GM18519 (cell line): ENCODE results near the gene OR6K2.
"Not testable (repeated sequence)": the region's sequence is repeated elsewhere in the genome, so short reads cannot be mapped to it uniquely, and the experiment has no call there.

Source experiments
- ATAC-seq: cut with Tn5 transposase; IDR thresholded peaks from one replicate; pipeline ENCODE4 v1.9.1; 2021; ENCODE audit warnings: mild to moderate bottlenecking, moderate library complexity; ENCODE audit not compliant: unreplicated experiment, low FRiP score

Gene OR6K2

GRCh38 chr1:158700552-158700951 is at the start of gene OR6K2:
OR6K2 (minus strand) TSS chr1:158700652; CDS start chr1:158700652, 0 bp downstream.
- no peak for ATAC-seq

DNA sequence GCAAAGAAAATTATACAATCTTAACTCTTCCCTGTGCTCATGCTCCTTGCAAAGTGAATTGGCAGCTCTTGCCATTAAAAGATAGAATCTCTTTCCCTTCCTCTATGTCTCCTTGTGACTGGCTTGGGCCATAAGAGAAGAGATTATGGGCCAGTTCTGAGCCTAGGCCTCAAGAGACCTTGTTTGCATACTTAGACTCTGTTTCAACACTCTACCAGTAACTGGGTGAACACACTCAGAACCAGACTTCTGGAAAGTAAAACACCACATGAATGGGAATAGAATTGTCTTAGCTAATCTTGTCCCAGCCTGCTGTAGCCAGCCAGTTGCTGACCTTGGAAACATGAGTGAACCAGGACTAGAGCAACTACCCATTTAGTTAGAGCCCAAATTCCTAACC is 35.4 kb upstream of the OR6K2 start:
- ATAC-seq, result no peak

- no peak for ATAC-seq
Observed at GRCh38 chr1:158732524-158732923, 32.1 kb upstream of the OR6K2 start.

GRCh38 chr1:158731707-158732106 is 31.3 kb upstream of the OR6K2 start:
- ATAC-seq, result no peak

DNA sequence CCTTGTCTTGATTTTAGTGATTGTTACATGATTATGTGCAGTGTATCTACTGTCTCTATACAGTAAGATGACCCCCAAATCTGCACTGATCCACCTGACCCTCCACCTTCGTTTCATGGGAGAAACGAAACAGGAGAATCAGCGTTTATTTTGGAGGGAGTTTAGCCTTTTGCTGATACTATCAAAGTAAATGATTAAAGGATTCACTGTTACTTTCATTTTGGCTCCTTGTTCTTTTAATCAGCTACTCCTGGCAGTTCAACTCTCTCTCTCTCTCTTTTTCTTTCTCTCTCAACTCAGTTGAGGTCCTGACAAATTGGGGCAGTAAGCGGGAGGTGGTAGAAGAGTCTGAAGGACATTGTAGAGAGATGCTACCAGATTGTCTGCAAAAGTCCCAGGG is 30.0 kb upstream of the OR6K2 start:
- no peak for ATAC-seq

GRCh38 chr1:158728510-158729225 is 28.2 kb upstream of the OR6K2 start:
- no peak for ATAC-seq

GRCh38 chr1:158724442-158724841 is 24.0 kb upstream of the OR6K2 start:
- no peak for ATAC-seq

GRCh38 chr1:158720620-158721019 is 20.2 kb upstream of the OR6K2 start, which contains the start of gene OR6K3:
OR6K3 (minus strand) TSS chr1:158720720; CDS start chr1:158718115, 2,605 bp downstream.
- ATAC-seq, result no peak

DNA sequence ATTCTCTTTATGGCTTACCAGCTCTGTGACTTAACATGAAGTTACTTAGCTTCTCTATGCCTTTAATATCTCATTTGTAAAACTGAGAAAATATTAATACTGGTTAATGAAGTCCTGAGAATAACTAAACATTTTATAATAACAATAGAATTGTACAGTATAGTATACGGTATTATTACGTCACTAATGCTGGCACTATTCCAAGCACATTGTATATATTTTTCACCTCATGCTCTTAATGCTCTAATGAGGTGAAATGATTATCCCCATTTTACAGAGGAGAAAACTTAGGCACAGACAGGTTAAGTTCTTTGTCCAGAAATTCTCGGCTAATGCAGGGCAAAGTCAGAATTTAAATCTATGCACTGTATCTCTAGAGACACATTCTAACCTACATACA is 19.2 kb upstream of the OR6K2 start:
- no peak for ATAC-seq

DNA sequence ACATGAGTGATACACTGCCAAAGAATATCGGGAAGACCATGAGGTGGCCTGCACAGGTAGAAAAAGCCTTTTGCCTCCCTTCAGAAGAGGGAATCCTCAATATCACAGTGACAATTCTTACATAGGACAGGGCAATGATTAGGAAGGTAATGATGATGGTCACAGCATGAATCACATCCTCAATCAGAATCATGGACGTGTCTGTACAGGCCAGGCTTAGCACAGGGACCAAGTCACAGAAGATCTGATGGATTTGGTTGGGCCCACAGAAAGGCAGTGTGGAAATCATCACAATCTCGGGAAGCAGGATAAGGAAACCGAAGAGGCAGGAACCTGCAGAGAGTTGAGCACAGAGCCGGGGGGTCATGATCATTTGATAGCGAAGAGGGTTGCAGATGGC is 16.9 kb upstream of the OR6K2 start:
- no peak for ATAC-seq

DNA sequence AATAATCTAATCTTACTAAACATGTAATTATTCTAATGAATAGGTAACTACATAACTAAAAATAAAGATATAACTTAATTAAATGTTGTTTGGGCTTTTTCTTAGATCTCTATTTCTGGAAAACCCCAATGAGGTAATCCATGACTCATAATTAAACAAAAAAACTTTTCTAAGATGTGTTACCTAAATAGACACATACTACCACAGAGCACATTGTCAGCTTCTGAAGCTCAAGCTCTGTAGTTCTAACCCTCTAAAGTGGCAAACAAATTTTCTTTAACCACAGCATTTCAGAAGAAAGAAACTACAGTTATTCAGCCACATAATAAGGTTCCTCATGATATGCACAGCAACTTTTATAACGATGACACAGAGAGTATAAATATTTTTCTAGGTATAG is 15.9 kb upstream of the OR6K2 start:
- peak; percentile 91 for ATAC-seq

DNA sequence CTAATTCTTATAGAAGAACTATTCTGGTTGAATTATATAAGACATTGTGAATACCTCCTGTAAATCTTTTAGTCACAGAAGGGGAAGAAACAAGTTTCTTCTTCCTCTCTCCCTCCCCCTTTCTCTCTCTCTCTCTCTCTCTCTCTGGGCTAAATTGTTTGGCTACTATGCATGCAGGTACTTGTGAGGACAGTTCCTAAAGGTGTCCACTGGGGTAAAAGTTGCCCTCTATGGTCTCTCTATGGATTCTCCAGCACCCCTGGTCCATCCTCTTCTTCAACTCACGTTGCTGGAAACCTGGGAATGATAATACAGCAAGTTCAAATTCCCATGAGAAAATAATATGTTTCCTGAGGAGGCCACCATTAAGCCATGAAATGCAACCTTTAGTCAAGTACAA is 14.3 kb upstream of the OR6K2 start:
- ATAC-seq, result no peak

DNA sequence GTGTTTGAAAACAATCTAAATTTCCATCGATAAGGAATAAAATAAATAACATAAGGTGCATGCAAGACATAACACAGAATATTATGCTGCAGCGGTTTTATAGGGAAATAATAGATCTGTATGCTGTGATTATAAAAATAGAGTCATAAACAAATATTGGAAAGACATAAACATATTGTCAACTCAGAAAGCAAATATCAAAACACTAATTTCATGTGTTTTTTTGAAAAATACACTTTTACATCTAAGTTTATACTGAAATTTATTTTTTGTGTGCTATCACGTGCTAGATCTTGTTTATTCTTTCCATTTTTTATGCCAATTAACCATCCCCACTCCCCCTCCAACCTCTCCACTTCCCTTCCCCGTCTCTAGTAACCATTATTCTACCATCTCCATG is 10.6 kb upstream of the OR6K2 start:
- ATAC-seq, result no peak

DNA sequence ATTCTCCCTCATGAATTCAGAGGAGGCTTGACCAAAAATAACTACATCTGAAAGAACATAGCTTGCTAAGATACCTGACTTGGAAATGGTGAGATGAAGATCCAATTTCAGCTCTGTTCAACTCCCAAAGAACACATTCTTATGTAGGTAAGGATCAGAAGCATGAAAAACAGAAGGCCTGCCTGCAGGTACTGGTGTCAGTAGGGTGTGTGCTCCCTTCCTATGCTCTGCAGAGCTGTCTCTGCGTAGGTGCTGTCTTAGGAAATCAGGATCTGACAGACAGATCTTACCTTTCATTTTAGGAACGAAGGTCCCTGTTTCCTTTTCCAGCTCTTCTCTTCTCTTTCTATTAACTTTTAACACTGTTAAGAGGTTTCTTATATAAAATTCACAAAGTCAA is 5.6 kb upstream of the OR6K2 start:
- no peak for ATAC-seq

- no peak for ATAC-seq
Observed at GRCh38 chr1:158694596-158694995, 5.9 kb downstream of the OR6K2 start.

DNA sequence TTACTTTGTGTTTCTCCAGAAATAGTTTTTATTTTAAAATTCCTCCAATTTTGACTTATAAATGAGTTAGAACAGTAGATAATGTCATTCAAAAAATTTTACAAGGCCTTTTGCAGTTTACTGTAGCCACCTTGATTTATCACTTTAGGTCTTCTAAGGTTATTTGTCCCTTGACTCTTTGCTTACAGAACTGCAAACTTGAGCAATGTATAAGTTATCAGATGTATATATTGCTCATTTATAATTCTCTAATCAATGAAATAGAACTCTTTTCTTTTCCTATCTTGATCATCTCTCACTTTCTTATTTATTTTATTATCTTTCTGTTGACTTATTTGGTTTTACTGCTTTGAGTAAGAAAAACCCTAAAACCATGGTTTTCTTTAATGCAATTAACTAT is 8.1 kb downstream of the OR6K2 start:
- no peak for ATAC-seq

- ATAC-seq, result no peak
Observed at GRCh38 chr1:158691907-158692306, 8.5 kb downstream of the OR6K2 start.

DNA sequence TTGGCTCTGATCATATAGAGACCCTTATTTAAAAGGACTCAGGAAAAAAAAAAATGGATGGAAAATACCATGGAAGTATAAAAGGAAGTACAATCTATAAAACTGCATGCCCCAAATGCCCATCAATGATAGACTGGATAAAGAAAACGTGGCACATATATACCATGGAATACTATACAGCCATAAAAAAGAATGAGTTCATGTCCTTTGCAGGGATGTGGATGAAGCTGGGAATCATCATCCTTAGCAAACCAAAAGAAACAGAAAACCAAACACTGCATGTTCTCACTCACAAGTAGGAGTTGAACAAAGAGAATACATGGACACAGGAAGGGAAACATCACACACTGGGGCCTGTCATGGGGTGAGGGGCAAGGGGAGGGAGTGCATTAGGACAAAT is 9.3 kb downstream of the OR6K2 start:
- not testable (repeated sequence) for ATAC-seq

GRCh38 chr1:158689875-158690274 is 10.6 kb downstream of the OR6K2 start:
- no peak for ATAC-seq

- no peak for ATAC-seq
Observed at GRCh38 chr1:158689110-158689509, 11.3 kb downstream of the OR6K2 start.

DNA sequence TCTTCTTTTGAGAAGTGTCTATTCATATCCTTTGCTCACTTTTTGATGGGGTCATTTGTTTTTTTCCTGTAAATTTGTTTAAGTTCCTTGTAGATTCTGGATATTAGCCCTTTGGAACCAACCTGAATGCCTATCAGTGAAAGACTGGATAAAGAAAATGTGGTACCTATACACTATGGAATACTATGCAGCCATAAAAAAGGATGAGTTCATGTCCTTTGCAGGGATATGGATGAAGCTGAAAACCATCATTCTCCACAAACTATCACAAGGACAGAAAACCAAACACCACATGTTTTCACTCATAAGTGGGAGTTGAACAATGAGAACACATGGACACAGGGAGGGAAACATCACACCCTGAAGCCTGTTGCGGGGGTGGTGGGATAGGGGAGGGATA is 12.1 kb downstream of the OR6K2 start:
- ATAC-seq, result not testable (repeated sequence)

GRCh38 chr1:158687037-158687436 is 13.4 kb downstream of the OR6K2 start:
- ATAC-seq, result no peak
